Uterus (tissue), 4 donors: ENCODE measurements around the gene KATNAL1. TPM values are rescaled to one million over a fixed set of nuclear protein-coding genes. Genes with fewer than 3 reads are reported as not detected.

Source experiments
- DNase-seq, 2 donors: peaks; one replicate each; pipeline ENCODE4 v3.0.0-alpha.2; 2019 to 2020
- H3K27ac ChIP-seq, 2 donors: fragments of 200-600 bp; sonication (generic); 1 replicate in 1 of 2; 2 replicates in 1 of 2; pipeline ENCODE4 v1.5.1; 2016 to 2018
- H3K27me3 ChIP-seq, 2 donors: fragments of 200-600 bp; sonication (generic); one replicate each; pipeline ENCODE4 v1.5.1; 2018 to 2019; ENCODE audit warnings: control low read depth in 1 of 2
- H3K36me3 ChIP-seq, 2 donors: fragments of 200-600 bp; sonication (generic); one replicate each; pipeline ENCODE4 v1.5.1; 2019; ENCODE audit warnings: control low read depth in 1 of 2
- H3K4me1 ChIP-seq, 2 donors: fragments of 200-600 bp; sonication (generic); one replicate each; pipeline ENCODE4 v1.5.1; 2018 to 2019; ENCODE audit warnings: control low read depth in 1 of 2
- H3K4me3 ChIP-seq, 2 donors: fragments of 200-600 bp; sonication (generic); 1 replicate in 1 of 2; 2 replicates in 1 of 2; pipeline ENCODE4 v1.5.1; 2018 to 2019; ENCODE audit warnings: mild to moderate bottlenecking in 1 of 2
- H3K9me3 ChIP-seq, 2 donors: fragments of 200-600 bp; sonication (generic); one replicate each; pipeline ENCODE4 v1.5.1; 2019; ENCODE audit warnings: control low read depth in 1 of 2
- CTCF ChIP-seq, 4 experiments: fragments of 200-600 bp in 2 of 4; fragments of 450-650 bp in 2 of 4; sonication (generic) in 2 of 4; IDR thresholded peaks; one replicate each; pipeline ENCODE4 v1.5.1; 2016 to 2019; ENCODE audit warnings: antibody characterized with exemption in 4 of 4, mild to moderate bottlenecking in 2 of 4, moderate library complexity in 1 of 4
- POLR2A ChIP-seq, 2 donors: fragments of 450-650 bp; IDR thresholded peaks; one replicate each; pipeline ENCODE4 v1.6.1; 2016; ENCODE audit warnings: antibody characterized with exemption in 2 of 2, mild to moderate bottlenecking in 1 of 2, moderate library complexity in 1 of 2
- intact Hi-C: fragments of 100-400 bp; cut with DNase I; formaldehyde crosslinking; loops from one replicate; pipeline ENCODE4 v1.15.1; 2023; ENCODE audit warnings: low total_unique reads
- total RNA-seq, 4 donors: library from RNA; depleted of rRNA in 3 of 4; stranded (reverse); fragments of >200 nt in 3 of 4; gene quantifications; one replicate each; pipeline versions ENCODE4 v1.1.0 to v1.2.4, GENCODE V29; 2014 to 2023
- donor health status: DM: yes; HTN: yes; CAD: no.

KATNAL1 gene
- total RNA-seq, 4 donors from 2014 or later: 24.1 to 65.3 (median 49.9) TPM

DNA sequence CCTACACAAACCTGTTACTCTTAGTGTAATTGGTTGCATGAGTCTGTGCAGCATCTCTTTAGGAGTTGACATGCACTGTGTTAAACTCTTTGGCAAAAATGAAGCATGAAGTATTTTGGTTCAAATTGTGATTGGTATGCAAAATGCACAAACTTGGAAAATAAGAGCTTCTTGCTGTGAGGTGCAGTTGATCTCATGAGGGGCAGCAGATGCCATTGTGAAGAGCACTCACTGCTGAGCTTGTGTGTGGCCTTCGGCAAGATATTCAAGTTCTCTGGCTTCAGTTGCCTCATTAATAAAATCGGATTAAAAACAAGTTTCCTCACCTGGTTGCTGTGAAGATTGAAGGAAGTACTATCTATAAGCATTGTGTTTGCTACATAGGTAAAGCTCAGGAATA lies 142.3 kb downstream of the KATNAL1 start:
- TF ChIP-seq POLR2A (IDR thresholded peaks at IDR 0.05) (no peak), CTCF (IDR thresholded peaks at IDR 0.05) (no peak)
- no peak overlapping the region for H3K27ac ChIP-seq
- no peaks in the 10 kb centered on the region for H3K36me3 ChIP-seq
- no peaks in the 10 kb centered on the region for H3K27me3 ChIP-seq
- DNase-seq: no peak
- H3K4me1 ChIP-seq: no peaks in the 10 kb centered on the region
- no peaks in the 10 kb centered on the region for H3K9me3 ChIP-seq
- intact Hi-C loops: no loop called here
- H3K4me3 ChIP-seq: no peak overlapping the region

DNA sequence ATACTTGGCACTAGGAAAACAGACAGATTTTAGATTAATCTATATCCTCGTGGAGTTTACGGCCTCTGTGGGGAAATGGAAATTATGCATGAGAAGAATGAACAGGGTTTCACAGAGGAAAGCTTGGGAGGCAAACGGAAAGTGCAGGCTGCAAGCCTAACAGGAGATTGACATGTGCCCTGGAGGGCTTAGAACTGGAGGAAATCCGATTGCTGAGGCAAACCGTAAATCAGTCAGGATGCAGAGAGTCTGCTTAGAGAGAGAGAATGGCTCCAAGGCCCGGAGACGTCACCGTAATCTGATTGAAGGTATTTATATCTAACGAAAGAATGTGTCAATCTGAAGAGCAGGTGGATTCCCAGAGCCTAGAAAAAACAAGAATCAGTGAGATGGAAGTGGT lies 143.2 kb downstream of the KATNAL1 start:
- Histone ChIP-seq H3K4me3 (no peak overlapping the region), H3K27ac (no peak overlapping the region), H3K36me3 (no peaks in the 10 kb centered on the region), H3K4me1 (no peaks in the 10 kb centered on the region), H3K27me3 (no peaks in the 10 kb centered on the region), H3K9me3 (no peaks in the 10 kb centered on the region)
- intact Hi-C loops: no loop called here
- no peak for DNase-seq
- TF ChIP-seq CTCF (IDR thresholded peaks at IDR 0.05): no peak
- TF ChIP-seq POLR2A (IDR thresholded peaks at IDR 0.05): no peak

DNA sequence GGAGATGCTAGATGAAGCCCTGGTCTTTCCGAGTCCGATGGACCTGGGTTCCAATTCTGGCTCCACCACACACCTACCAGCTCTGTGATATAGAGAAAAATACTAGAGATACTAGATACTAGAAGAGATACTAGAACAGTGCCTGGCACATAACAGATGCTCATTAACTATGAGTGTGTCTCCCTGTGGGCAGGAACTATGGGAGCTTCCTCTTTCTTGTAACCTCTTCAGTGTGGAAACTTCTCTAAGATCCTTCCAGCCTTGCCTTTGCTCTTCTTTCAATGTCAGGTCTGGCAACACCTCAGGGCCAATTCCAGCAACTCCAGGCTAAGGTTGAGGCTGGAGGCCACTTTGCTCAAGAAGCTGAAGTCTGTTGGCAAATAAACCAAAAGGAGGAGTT lies 143.9 kb downstream of the KATNAL1 start:
- H3K27ac ChIP-seq: no peak overlapping the region
- H3K4me3 ChIP-seq: no peak overlapping the region
- TF ChIP-seq CTCF (IDR thresholded peaks at IDR 0.05): no peak
- no peak for TF ChIP-seq POLR2A (IDR thresholded peaks at IDR 0.05)
- no peaks in the 10 kb centered on the region for H3K4me1 ChIP-seq
- no peaks in the 10 kb centered on the region for H3K27me3 ChIP-seq
- H3K36me3 ChIP-seq: no peaks in the 10 kb centered on the region
- H3K9me3 ChIP-seq: no peaks in the 10 kb centered on the region
- DNase-seq: no peak
- intact Hi-C loops: no loop called here

DNA sequence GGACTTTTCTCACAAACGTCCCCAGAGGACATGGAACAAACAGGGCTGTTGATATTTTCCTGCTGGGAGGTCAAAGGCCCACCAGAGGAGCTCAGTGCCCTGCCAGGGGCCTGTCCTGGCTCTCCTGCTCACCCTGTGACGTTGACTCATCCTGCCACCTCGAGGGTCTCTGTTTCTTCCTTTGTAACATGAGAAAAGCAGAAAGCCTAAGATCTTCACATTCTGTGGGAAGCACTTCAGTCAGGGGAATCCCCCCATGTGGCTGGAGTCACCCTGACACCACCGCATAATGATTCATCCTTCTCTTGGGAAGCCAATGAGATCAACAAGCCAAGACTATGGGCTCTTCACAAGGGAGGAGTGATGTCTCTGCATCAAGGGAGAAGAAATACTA lies 147.9 kb downstream of the KATNAL1 start:
- H3K4me3 ChIP-seq: no peak overlapping the region
- intact Hi-C loops: no loop called here
- H3K9me3 ChIP-seq: no peaks in the 10 kb centered on the region
- no peaks in the 10 kb centered on the region for H3K27me3 ChIP-seq
- H3K36me3 ChIP-seq: no peaks in the 10 kb centered on the region
- H3K4me1 ChIP-seq: no peaks in the 10 kb centered on the region
- no peak for TF ChIP-seq POLR2A (IDR thresholded peaks at IDR 0.05)
- TF ChIP-seq CTCF (IDR thresholded peaks at IDR 0.05): no peak
- peak overlapping the region in 1 of 2 donors; percentile 9 for H3K27ac ChIP-seq
- no peak for DNase-seq

DNA sequence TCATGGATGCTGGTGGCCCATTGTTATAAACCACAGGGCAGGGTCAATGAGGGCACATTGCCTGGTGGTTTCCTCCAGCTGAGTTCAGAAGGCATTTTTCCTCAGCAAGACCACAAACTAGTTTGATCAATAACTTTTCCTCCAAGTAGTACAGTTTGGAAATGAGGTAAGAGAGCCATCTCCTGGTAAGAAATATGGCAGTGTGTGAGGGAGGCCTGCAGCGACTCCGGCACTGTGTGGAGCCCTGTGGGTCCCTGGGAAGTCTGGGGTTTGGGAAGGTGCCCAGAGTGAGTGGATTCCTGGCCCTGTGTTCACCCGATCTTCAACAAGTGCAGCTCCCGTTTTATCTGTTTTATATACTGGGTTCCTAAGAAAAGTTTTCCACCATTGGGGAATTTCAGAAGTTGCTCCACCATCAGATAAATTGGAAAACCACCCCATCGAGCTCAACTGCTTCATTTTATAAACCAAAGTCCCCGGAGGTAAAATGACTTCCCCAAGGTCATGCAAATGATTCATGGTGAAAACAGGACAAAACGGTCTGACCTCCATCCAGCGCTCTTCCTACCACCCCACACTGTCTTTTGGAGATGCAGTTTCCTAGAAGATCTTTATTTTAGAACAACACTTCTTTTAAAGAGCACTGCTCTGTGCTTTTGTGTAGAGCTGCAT lies 148.4 kb downstream of the KATNAL1 start:
- peak; percentile 51 to 55 for DNase-seq
- TF ChIP-seq CTCF (IDR thresholded peaks at IDR 0.05) (peak; percentile 10 to 40 (median 25)), POLR2A (IDR thresholded peaks at IDR 0.05) (no peak)
- Histone ChIP-seq H3K36me3 (no peaks in the 10 kb centered on the region), H3K27ac (peak overlapping the region in 1 of 2 donors; percentile 9), H3K4me3 (no peak overlapping the region), H3K27me3 (no peaks in the 10 kb centered on the region), H3K4me1 (no peaks in the 10 kb centered on the region), H3K9me3 (no peaks in the 10 kb centered on the region)
- intact Hi-C loops: no loop called here
